ENCODE measurements around the gene RAB25. TPM values are rescaled to one million over a fixed set of nuclear protein-coding genes. Genes with fewer than 3 reads are reported as not detected.

Gene RAB25
- total and polyA plus RNA-seq, 2 of the 13 experiments (the other 11 are each of a cell fraction or from before 2014, with no cell fraction given) = 0.20 to 0.22 TPM

DNA sequence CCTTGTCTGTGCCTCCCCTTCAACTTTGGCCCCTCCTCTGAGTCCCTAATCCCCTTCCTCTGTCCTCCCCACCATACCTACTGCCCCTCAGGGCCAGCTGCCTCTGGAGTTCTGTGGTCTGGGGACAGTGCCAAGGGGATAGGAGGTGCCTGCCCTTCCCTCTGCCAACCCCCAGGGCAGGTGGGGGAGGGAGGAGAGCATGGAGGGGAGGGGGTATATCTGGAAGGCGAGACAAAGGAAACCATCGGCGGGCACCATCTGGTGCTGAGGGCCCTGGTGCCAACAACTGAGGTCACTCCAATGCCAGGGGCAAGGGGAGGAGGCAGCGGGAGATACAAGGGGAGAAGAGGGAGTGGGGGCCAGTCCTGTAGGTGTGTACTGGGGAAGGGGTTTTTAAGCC, 9.6 kb downstream of the RAB25 start:
- intact Hi-C loops (cut with micrococcal nuclease; ENCODE audit: unreplicated experiment) = no loop called here
- POLR2A ChIA-PET = no interaction called here
- Histone ChIP-seq H3K9ac (ENCODE audit: insufficient read depth, low read depth, low read length) (no peak overlapping the region), H3K36me3 (replicated peaks in 1 of 2; ENCODE audit: control insufficient read depth in 1 of 2, insufficient read depth in 2 of 2, low read length in 2 of 2) (no peaks in the 10 kb centered on the region; a peak in 1 of 5 replicates), H3K4me1 (ENCODE audit: insufficient read depth, low read length) (peaks cover 37% of the 10 kb centered on the region), H3K27me3 (ENCODE audit: control insufficient read depth in 1 of 2, insufficient read depth in 2 of 2, low read length in 2 of 2) (no peaks in the 10 kb centered on the region), H4K20me1 (ENCODE audit: insufficient read depth, low read length) (no peaks in the 10 kb centered on the region), H3K4me2 (ENCODE audit: low read depth, low read length) (no peak overlapping the region), H3K4me3 (replicated peaks in 1 of 3; ENCODE audit: insufficient read depth in 1 of 3, low read depth in 2 of 3, low read length in 3 of 3) (no peak overlapping the region), H3K27ac (ENCODE audit: extremely low read length, insufficient read depth, low read length) (no peak overlapping the region), H3K79me2 (ENCODE audit: insufficient read depth, low read length) (no peaks in the 10 kb centered on the region), H3K9me3 (ENCODE audit: low read length) (no peaks in the 10 kb centered on the region), H2AFZ (ENCODE audit: low read length) (no peak overlapping the region)
- DNase-seq (ENCODE audit: low spot score) (no peak), FAIRE-seq (no peak), ATAC-seq (no peak)
- CTCF ChIA-PET (ENCODE audit: low intra/inter-chr PET ratio, low total read pairs) = no interaction called here
- no TSS peak for BruUV-seq (replicated peaks)
- WGBS (ENCODE audit: low lambda C conversion rate) = 77% methylated on average over 4 of the region's 4 CpGs
- in situ Hi-C loops (cut with HindIII; ENCODE audit: extremely low pct_ligation_motif_present, low pct_unique_long_range_greater_than_20kb) = no loop called here
- TF ChIP-seq CREBL2 (CRISPR knock-in tag; IDR thresholded peaks at IDR 0.05; ENCODE audit: borderline replicate concordance) = no peak
- TF ChIP-seq ZNF737 (CRISPR knock-in tag; IDR thresholded peaks at IDR 0.05; ENCODE audit: borderline replicate concordance) = no peak
- no peak for TF ChIP-seq ZFP62 (CRISPR knock-in tag; IDR thresholded peaks at IDR 0.05)
- TF ChIP-seq PHF21A (CRISPR knock-in tag; IDR thresholded peaks at IDR 0.05) = no peak
- TF ChIP-seq, protein P1, sequence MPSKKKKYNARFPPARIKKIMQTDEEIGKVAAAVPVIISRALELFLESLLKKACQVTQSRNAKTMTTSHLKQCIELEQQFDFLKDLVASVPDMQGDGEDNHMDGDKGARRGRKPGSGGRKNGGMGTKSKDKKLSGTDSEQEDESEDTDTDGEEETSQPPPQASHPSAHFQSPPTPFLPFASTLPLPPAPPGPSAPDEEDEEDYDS (CRISPR knock-in tag; IDR thresholded peaks at IDR 0.05) = no peak
- TF ChIP-seq, protein P2, sequence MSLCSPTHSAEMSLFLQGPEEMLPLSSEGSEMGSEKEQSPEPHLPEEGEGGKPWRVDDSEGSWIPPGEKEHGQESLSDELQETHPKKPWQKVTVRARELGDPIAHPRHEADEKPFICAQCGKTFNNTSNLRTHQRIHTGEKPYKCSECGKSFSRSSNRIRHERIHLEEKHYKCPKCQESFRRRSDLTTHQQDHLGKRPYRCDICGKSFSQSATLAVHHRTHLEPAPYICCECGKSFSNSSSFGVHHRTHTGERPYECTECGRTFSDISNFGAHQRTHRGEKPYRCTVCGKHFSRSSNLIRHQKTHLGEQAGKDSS (CRISPR knock-in tag; IDR thresholded peaks at IDR 0.05; ENCODE audit: borderline replicate concordance, low read depth) = no peak
- TF ChIP-seq, protein P3, sequence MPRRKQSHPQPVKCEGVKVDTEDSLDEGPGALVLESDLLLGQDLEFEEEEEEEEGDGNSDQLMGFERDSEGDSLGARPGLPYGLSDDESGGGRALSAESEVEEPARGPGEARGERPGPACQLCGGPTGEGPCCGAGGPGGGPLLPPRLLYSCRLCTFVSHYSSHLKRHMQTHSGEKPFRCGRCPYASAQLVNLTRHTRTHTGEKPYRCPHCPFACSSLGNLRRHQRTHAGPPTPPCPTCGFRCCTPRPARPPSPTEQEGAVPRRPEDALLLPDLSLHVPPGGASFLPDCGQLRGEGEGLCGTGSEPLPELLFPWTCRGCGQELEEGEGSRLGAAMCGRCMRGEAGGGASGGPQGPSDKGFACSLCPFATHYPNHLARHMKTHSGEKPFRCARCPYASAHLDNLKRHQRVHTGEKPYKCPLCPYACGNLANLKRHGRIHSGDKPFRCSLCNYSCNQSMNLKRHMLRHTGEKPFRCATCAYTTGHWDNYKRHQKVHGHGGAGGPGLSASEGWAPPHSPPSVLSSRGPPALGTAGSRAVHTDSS (CRISPR knock-in tag; conservative IDR thresholded peaks at IDR 0.05) = no peak
- no peak for TF ChIP-seq MED8 (CRISPR knock-in tag; IDR thresholded peaks at IDR 0.05; ENCODE audit: insufficient replicate concordance)
- TF ChIP-seq ZNF546 (CRISPR knock-in tag; conservative IDR thresholded peaks at IDR 0.05) = no peak
- no peak for TF ChIP-seq ETV6 (CRISPR knock-in tag; conservative IDR thresholded peaks at IDR 0.05)
- TF ChIP-seq, protein P4, sequence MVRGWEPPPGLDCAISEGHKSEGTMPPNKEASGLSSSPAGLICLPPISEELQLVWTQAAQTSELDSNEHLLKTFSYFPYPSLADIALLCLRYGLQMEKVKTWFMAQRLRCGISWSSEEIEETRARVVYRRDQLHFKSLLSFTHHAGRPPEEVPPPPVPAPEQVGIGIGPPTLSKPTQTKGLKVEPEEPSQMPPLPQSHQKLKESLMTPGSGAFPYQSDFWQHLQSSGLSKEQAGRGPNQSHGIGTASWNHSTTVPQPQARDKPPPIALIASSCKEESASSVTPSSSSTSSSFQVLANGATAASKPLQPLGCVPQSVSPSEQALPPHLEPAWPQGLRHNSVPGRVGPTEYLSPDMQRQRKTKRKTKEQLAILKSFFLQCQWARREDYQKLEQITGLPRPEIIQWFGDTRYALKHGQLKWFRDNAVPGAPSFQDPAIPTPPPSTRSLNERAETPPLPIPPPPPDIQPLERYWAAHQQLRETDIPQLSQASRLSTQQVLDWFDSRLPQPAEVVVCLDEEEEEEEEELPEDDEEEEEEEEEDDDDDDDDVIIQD (CRISPR knock-in tag; IDR thresholded peaks at IDR 0.05; ENCODE audit: low read depth) = no peak
- TF ChIP-seq TP53 (CRISPR knock-in tag; conservative IDR thresholded peaks at IDR 0.05) = no peak
- no peak for TF ChIP-seq NFKB2 (CRISPR knock-in tag; IDR thresholded peaks at IDR 0.05; ENCODE audit: borderline replicate concordance)
- TF ChIP-seq, protein P5, sequence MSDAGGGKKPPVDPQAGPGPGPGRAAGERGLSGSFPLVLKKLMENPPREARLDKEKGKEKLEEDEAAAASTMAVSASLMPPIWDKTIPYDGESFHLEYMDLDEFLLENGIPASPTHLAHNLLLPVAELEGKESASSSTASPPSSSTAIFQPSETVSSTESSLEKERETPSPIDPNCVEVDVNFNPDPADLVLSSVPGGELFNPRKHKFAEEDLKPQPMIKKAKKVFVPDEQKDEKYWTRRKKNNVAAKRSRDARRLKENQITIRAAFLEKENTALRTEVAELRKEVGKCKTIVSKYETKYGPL (CRISPR knock-in tag; IDR thresholded peaks at IDR 0.05) = no peak
